ENCODE results near the gene CD69.

- TF ChIP-seq CTCF (IDR thresholded peaks at IDR 0.05) = no peak
- no peak for TF ChIP-seq POLR2A (IDR thresholded peaks at IDR 0.05)
Observed at GRCh38 chr12:9711664-9712063, 49.0 kb downstream of the CD69 start.

Data from thyroid gland (tissue), 4 donors.